Stimulated activated naive B cell treated with anti-CD40 and anti-IgM and Interleukin-4, amounts not matched to agents 10 μg/mL and 1 μg/mL and 100 μg/mL, for 72 hours (primary cell): Measurements from ENCODE around the gene LDLRAD4.

ENCODE experiments used
- ATAC-seq, 2 donors: fragments of 150-1000 bp; cut with Tn5 transposase; replicated peaks; 2 replicates each; pipeline ENCODE4 v1.10.0; 2021; ENCODE audit warnings: moderate library complexity in 1 of 2
- DNase-seq: peaks from one replicate; pipeline ENCODE4 v3.0.0; 2021
- H3K27ac Mint-ChIP-seq: one replicate; pipeline ENCODE4 v1.8.0; 2022; ENCODE audit warnings: mild to moderate bottlenecking, mixed read lengths
- H3K27me3 Mint-ChIP-seq, 2 donors: one replicate each; pipeline ENCODE4 v1.8.0; 2022; ENCODE audit warnings: mixed read lengths in 2 of 2
- H3K36me3 Mint-ChIP-seq, 2 donors: one replicate each; pipeline ENCODE4 v1.8.0; 2022; ENCODE audit warnings: mixed read lengths in 2 of 2, mild to moderate bottlenecking in 1 of 2
- H3K4me1 Mint-ChIP-seq, 2 donors: one replicate each; pipeline ENCODE4 v1.8.0; 2022; ENCODE audit warnings: mixed read lengths in 2 of 2, mild to moderate bottlenecking in 1 of 2
- H3K4me3 Mint-ChIP-seq, 2 donors: one replicate each; pipeline ENCODE4 v1.8.0; 2022; ENCODE audit warnings: mild to moderate bottlenecking in 2 of 2, mixed read lengths in 2 of 2, moderate library complexity in 1 of 2
- H3K9me3 Mint-ChIP-seq, 2 donors: one replicate each; pipeline ENCODE4 v1.8.0; 2022; ENCODE audit warnings: mixed read lengths in 2 of 2, mild to moderate bottlenecking in 1 of 2

The LDLRAD4 gene

DNA sequence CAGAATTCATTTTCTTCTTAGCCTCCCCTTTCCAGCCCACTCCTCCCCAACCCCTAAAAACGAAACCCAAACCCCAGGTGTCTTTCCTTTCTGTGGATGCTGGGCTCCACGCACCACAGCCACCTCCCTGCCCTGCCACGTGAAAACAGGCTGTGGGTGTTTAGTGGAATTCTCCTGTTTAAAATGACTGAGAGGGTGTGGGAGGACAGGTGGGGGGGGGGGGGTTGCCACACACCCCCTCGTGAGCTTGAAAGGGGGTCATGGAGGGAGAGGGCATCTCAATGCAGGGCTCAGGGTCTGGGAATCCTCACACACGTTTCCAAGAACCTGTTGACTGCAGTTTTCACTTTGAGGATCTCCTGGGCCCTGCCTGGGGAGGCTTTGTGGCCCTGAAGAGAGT, 397.5 kb downstream of the LDLRAD4 start:
- no peak for ATAC-seq
- Mint-ChIP-seq H3K9me3 (no peaks in the 10 kb centered on the region), H3K36me3 (peaks cover 32 to 66% of the 10 kb centered on the region in 2 donors), H3K4me1 (peaks cover 68 to 94% of the 10 kb centered on the region in 2 donors), H3K4me3 (peak overlapping the region; percentile 83 to 87), H3K27ac (peak overlapping the region; percentile 98), H3K27me3 (no peaks in the 10 kb centered on the region)
- no peak for DNase-seq

DNA sequence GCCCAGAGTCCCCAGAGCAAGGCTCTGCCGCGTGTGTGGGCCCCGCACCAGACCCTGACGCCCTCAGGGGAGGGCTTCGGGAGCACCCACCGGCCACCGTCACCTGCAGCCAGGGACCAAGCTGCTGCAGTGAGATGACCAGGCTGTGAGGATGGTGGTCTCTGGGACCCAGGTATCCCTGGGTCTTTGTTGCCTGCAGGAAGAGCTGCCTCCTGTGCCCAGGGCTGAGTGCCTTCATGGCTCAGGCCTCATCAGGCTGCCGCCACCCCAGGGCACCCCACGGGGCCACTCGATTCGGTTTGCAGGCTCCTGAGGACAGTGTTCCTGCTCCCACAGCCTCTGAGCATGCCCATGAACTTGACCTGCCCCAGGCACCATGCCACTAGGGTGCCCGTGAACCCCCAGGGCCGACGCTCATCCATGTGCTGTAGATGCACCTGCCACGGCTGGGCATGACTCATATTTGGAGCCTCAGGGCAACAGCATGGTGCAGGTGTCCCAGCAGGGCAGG, 398.0 kb downstream of the LDLRAD4 start:
- Mint-ChIP-seq H3K9me3 (no peaks in the 10 kb centered on the region), H3K36me3 (peaks cover 36 to 67% of the 10 kb centered on the region in 2 donors), H3K27ac (peak overlapping the region; percentile 98), H3K27me3 (no peaks in the 10 kb centered on the region), H3K4me1 (peaks cover 63 to 91% of the 10 kb centered on the region in 2 donors), H3K4me3 (peak overlapping the region; percentile 83 to 87)
- no peak for ATAC-seq
- DNase-seq, result no peak

DNA sequence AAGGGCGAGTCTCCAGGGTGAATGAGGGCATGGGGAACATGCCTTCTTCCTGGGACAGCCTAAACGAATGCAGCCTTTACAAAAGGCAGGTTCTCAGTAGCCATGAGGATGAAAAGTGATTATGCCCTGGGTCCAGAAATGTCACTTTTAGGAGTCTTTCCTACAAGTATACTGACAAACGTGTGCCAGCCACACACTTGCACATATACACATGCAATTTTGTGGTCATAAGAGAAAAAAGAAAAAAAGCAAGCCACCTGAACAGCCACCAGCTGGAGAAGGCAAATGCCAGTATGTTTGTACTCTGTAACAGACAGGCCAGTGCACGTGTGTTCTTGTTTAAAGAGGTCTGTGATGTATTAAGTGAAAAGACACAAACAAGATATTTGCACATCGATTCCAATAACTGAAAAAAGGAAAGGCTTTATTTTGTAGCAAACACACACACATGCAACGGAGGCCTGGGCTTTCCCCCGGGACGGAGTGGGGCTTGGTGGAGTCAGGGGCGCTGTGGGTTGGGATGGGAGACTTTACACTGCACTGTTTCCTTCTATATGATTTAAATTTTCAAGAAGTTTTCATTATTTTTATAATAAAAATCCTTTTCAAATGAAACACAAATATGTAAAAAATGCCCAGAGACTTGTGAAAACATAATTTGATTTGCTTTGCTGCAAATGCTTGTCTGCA, 399.4 kb downstream of the LDLRAD4 start:
- no peaks in the 10 kb centered on the region for H3K27me3 Mint-ChIP-seq
- H3K4me3 Mint-ChIP-seq, result no peak overlapping the region
- H3K27ac Mint-ChIP-seq, result peak overlapping the region; percentile 25
- no peaks in the 10 kb centered on the region for H3K9me3 Mint-ChIP-seq
- peaks cover 42 to 67% of the 10 kb centered on the region in 2 donors for H3K36me3 Mint-ChIP-seq
- no peak for ATAC-seq
- DNase-seq, result no peak
- peaks cover 52 to 81% of the 10 kb centered on the region in 2 donors for H3K4me1 Mint-ChIP-seq

DNA sequence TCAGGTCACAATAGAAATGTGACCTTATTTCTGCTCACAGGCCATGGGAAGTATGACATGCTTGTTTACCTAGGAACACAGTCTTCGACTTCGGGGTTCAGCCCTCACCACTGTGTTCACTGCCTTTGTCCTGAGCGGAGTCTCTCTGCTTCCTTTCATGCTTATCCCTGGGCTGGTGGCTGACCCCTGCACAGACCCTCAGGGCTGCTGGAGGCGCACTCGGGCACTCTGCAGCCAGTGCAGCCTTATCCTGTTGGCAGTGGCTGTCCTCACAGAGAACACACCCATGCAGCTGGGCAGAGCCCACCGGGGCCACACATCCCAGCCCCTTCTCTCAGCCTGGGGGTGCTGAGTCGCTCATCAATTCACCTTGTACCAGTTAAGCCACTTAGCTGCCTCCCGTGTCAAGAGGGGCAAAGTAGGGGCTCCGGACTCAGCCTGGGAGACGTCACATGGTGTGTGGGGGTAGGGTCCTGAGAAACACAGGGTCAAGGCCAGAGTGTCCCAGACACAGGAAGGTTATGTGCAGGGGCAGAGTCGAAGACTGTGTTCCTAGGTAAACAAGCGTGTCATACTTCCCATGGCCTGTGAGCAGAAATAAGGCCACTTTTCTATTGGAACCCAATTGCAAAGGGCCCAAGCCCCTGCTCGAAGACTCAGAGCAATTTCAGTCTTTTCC, 400.3 kb downstream of the LDLRAD4 start:
- no peak for ATAC-seq
- peaks cover 50 to 67% of the 10 kb centered on the region in 2 donors for H3K36me3 Mint-ChIP-seq
- DNase-seq, result no peak
- H3K27ac Mint-ChIP-seq, result peak overlapping the region; percentile 89
- no peaks in the 10 kb centered on the region for H3K9me3 Mint-ChIP-seq
- peaks cover 45 to 80% of the 10 kb centered on the region in 2 donors for H3K4me1 Mint-ChIP-seq
- no peak overlapping the region for H3K4me3 Mint-ChIP-seq
- H3K27me3 Mint-ChIP-seq, result no peaks in the 10 kb centered on the region

DNA sequence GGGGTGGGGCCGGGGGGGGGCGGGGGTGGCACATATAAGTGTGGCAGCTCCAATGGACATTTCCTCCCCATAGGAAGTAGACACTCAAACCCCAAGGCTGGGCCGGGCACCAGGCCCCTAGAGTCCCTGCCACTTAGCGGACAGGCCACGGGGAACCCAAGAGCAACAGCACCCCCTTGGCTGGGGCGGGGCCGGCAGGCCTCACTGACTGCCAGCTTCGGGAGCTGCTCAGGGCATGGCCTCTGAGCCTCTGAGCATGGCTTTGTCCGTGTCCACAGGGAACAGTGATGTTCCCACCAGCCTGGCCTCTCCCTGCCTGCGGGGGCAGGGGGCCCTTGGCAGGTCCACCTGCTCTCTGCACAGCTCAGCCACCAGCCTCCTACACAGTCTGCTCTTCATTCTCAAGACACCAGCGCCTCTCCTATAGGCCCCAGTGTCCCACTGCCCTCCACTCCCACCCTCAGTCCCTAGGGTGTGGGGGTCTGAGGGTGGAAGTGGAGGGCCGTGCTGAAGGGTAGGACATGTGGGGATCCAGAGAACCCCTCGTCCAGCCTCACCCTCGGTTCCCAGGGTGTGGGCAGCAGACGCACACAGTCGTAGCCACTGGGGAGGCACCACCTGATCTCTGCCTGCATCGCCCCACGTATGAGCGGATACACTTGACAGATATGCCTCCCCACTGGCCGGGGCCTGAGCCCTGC, 401.1 kb downstream of the LDLRAD4 start:
- Mint-ChIP-seq H3K4me3 (no peak overlapping the region), H3K27me3 (no peaks in the 10 kb centered on the region), H3K9me3 (no peaks in the 10 kb centered on the region), H3K27ac (peak overlapping the region; percentile 72), H3K4me1 (peaks cover 40 to 72% of the 10 kb centered on the region in 2 donors), H3K36me3 (peaks cover 47 to 64% of the 10 kb centered on the region in 2 donors)
- no peak for ATAC-seq
- no peak for DNase-seq

DNA sequence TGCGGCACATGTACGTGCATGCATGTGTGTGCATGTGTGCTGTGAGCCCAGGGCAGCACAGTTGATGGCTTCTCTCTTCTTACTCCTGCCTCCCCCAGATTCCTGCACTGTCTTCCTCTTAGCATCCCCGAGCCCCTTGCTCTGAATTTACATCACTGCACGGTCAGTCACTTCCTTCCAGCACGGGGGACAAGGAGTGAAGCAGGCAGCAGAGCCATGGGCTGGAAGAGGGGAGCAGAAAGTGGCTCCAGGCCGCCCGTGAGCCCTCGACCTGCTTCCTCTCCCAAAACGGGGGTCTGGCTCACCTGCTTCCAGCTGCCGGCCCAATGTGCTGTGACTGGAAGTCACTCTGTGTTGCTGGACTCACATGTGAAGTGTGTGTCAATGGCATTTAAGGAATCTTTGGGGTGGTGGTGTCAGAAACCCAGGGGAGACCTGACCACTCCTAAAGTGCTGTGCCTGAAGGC, 401.7 kb downstream of the LDLRAD4 start:
- Mint-ChIP-seq H3K27ac (peak overlapping the region; percentile 72), H3K27me3 (no peaks in the 10 kb centered on the region), H3K9me3 (no peaks in the 10 kb centered on the region), H3K4me3 (no peak overlapping the region), H3K36me3 (peaks cover 41 to 64% of the 10 kb centered on the region in 2 donors), H3K4me1 (peaks cover 38 to 66% of the 10 kb centered on the region in 2 donors)
- no peak for ATAC-seq
- no peak for DNase-seq

DNA sequence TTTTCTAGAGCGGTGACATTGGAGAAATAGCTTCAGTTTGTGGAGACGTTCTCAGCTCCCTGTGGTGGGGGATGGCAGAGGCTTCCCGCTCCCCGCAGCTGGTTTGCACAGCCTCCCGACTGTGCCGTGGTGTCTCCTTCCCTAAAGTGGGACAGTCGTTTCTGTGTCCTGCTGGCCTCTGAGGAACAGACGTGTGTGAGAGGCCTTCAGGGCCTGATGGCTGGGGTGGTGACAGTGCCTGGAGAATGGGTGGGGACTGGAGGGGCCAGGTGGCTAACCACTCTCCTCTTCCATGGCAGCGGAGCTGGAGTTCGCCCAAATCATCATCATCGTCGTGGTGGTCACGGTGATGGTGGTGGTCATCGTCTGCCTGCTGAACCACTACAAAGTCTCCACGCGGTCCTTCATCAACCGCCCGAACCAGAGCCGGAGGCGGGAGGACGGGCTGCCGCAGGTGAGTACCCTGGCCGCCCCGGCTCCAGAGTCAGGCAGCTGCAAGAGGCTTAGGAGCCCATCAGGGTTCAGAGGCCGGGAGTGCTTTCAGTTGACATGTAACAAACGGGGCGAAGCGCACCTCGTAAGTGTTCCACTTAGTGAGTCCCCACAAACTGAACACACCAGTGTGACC, 402.4 kb downstream of the LDLRAD4 start:
- DNase-seq (no peak), ATAC-seq (no peak)
- Mint-ChIP-seq H3K4me3 (no peak overlapping the region), H3K9me3 (no peaks in the 10 kb centered on the region), H3K4me1 (peaks cover 36 to 62% of the 10 kb centered on the region in 2 donors), H3K27me3 (no peaks in the 10 kb centered on the region), H3K27ac (no peak overlapping the region), H3K36me3 (peaks cover 43 to 64% of the 10 kb centered on the region in 2 donors)

DNA sequence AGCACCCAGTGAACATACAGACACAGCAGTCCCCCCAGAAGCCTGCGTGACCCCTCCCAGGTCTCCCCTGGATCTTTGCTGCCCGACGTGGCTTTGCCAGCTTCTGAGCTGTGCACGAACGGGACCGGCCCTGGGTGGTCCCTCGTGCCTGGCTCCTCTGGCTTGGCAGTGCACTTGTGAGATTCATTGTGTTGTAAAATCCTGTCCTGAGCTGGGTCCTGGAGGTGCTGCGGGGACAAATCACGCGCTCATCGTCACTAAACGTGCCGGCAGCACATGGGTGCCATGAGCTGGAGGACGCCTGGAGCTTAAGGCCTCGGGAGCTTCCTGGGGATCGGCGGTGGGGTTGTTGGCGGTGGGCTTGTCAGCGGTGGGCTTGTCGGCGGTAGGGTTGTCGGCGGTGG, 402.9 kb downstream of the LDLRAD4 start:
- Mint-ChIP-seq H3K9me3 (no peaks in the 10 kb centered on the region), H3K27me3 (no peaks in the 10 kb centered on the region), H3K4me1 (peaks cover 35 to 62% of the 10 kb centered on the region in 2 donors), H3K36me3 (peaks cover 43 to 64% of the 10 kb centered on the region in 2 donors), H3K27ac (no peak overlapping the region), H3K4me3 (no peak overlapping the region)
- DNase-seq (no peak), ATAC-seq (no peak)

DNA sequence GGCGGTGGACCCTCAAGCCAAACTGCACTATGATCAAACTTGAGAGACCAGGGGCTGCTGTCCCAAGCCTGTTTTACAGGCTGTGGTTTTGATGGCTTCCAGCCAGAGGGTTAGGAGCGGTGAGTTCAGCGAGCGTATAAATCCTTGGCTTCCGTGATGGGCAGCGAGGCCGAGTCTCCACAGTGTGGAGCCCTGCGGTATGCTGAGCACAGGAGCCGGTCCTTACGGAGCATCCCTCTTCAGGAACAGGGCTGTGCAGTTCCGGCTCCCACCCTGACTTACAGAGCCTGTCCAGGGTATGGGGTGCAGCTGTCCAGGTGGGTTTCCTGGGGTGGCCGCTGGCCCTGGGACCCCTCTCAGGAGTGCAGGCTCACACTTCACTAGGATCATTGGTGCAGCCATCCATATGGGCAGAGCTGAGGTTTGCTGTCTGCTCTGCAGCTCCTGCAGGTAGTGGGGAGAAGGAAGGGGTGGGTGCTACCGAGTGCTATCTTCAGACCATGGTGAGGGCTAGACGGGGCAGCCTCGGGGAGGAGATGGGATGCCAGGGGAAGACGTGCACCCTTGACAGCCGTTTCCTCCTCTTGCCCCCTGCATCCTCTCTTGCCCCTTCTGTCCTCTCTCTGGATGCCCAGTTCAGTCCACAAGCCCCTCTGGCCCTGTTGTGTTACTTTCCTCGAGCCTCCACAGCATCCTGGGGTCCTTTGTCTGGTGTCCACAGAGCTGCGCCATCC, 403.5 kb downstream of the LDLRAD4 start:
- Mint-ChIP-seq H3K9me3 (no peaks in the 10 kb centered on the region), H3K4me1 (peaks cover 32 to 62% of the 10 kb centered on the region in 2 donors), H3K4me3 (no peak overlapping the region), H3K27ac (no peak overlapping the region), H3K27me3 (no peaks in the 10 kb centered on the region), H3K36me3 (peaks cover 44 to 66% of the 10 kb centered on the region in 2 donors)
- ATAC-seq (no peak), DNase-seq (no peak)

DNA sequence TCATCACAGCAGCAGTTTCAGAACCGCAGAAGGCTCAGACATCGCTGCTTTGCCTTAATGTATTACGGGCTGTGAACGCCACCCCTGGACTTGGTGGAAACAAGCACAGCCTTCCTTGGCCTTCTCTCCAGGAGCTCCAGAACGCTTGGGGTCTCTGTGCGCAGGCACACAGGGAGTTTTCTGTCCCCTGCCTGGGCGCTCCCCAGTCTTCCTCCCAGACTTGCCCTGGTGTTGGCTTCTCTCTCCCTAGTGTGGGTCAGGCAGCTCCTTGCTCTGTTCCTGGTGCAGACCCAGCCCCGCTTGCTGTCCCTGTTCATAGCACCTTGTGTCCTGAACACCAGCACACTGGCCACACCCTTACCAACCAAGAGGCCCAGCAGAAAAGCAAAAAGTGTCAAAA, 404.2 kb downstream of the LDLRAD4 start:
- no peaks in the 10 kb centered on the region for H3K9me3 Mint-ChIP-seq
- ATAC-seq, result no peak
- no peak overlapping the region for H3K4me3 Mint-ChIP-seq
- H3K27ac Mint-ChIP-seq, result no peak overlapping the region
- DNase-seq, result no peak
- peaks cover 50 to 66% of the 10 kb centered on the region in 2 donors for H3K36me3 Mint-ChIP-seq
- no peaks in the 10 kb centered on the region for H3K27me3 Mint-ChIP-seq
- H3K4me1 Mint-ChIP-seq, result peaks cover 31 to 61% of the 10 kb centered on the region in 2 donors

DNA sequence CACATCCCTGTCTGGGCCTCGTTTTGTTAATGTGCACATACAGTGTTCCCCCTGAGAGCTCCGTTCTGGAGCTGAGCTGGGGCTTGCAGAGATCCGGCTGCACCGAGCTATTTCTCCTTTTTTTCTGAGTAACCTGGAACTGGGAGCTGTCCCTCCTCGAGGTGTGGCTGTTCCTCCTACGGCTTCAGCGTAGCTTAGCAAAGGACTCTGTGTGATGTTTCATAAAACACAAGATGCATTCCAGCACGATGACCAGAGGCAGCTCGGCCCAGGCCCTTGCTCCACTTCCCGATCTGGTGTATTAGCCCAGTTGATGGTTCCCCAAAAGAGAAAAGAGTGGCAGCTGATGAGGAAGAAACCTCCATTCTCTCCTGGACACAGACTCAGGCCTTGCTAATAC, 404.8 kb downstream of the LDLRAD4 start:
- DNase-seq (no peak), ATAC-seq (no peak)
- H3K4me3 Mint-ChIP-seq, result no peak overlapping the region
- no peaks in the 10 kb centered on the region for H3K27me3 Mint-ChIP-seq
- H3K36me3 Mint-ChIP-seq, result peaks cover 47 to 67% of the 10 kb centered on the region in 2 donors
- H3K27ac Mint-ChIP-seq, result no peak overlapping the region
- no peaks in the 10 kb centered on the region for H3K9me3 Mint-ChIP-seq
- H3K4me1 Mint-ChIP-seq, result peaks cover 30 to 61% of the 10 kb centered on the region in 2 donors

DNA sequence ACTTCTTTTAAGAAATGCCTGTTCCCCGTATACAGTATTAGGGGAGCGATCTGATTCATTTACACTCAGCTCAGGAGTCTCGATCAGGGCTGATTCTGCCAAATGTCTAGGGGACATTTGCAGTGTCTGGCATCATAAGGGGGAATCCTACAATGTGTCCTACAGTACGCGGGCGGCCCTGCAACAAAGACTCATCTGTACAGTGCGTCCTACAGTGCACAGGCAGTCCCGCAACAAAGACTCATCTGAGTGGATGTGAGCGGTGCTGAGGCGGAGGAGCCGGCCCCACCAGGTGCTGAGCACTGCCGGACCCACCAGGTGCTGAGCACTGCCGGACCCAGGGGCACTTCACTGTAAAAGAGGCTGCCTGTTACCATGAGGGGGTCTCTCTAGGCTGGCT, 405.3 kb downstream of the LDLRAD4 start:
- DNase-seq (no peak), ATAC-seq (no peak)
- H3K9me3 Mint-ChIP-seq, result no peaks in the 10 kb centered on the region
- peaks cover 47 to 66% of the 10 kb centered on the region in 2 donors for H3K36me3 Mint-ChIP-seq
- no peaks in the 10 kb centered on the region for H3K27me3 Mint-ChIP-seq
- H3K4me1 Mint-ChIP-seq, result peaks cover 31 to 61% of the 10 kb centered on the region in 2 donors
- no peak overlapping the region for H3K27ac Mint-ChIP-seq
- H3K4me3 Mint-ChIP-seq, result no peak overlapping the region

DNA sequence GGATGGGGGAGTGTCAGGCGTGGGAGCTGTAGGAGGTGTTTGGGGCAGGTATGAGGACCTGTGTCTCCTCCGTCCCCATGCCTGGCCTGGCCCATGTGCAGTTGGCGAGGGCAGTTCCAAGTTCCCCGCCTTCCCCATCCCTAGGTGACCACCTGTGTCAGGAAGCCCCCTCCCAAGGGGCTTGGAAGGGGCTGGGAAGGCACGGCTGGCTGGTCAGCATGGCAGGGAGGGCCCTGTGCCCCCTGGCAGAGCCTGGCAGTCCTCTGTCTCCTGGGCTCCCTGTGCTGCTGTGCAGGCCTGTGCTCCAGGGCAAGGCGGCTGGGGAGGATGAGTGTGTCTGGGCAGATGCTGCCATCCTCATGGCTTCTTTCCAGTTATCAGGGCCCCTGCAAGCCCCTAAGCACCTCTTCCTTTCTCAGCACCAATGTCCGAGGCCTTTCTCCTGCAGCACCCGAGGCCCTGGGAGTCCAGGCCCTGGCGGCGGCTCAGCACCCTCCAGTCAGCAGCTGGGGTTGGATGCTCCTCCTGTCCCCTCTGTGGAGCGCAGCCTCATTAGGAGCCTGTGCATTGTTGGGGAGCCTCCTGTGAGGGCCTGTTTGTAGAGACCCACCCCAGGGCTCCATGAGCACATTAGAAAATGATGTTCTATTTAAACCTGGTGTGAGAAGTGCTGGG, 406.1 kb downstream of the LDLRAD4 start:
- ATAC-seq (no peak), DNase-seq (no peak)
- peak overlapping the region; percentile 21 for H3K27ac Mint-ChIP-seq
- H3K9me3 Mint-ChIP-seq, result no peaks in the 10 kb centered on the region
- H3K4me1 Mint-ChIP-seq, result peaks cover 34 to 64% of the 10 kb centered on the region in 2 donors
- H3K27me3 Mint-ChIP-seq, result no peaks in the 10 kb centered on the region
- no peak overlapping the region for H3K4me3 Mint-ChIP-seq
- peaks cover 45 to 68% of the 10 kb centered on the region in 2 donors for H3K36me3 Mint-ChIP-seq
